ENCODE data around the gene NELL1. TPM values are rescaled to one million over a fixed set of nuclear protein-coding genes. Genes with fewer than 3 reads are reported as not detected.

The NELL1 gene
- total and polyA plus RNA-seq, 12 donors: 0.11 to 0.39 (median 0.24) TPM; not detected in 9

DNA sequence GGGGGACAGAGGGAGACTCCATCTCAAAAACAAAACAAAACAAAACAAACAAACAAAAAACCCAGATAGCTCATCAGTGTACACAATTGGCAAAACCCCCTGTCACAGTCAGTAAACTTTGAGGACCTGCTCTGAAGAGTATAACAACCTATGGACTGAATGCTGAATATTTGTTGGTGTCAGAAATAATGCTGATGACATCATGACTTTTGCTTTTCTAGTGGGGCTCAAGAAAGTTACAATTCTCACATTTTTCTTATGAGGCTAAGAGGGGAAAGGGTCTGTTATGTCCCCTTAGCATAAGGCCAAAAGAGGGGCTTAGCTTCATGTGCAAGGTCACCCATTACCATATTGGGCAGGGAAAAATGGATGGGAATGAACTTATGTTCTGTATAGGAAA, 207.4 kb downstream of the NELL1 start:
- Histone ChIP-seq H3K4me1 (replicated peaks in 1 of 2) (no peaks in the 10 kb centered on the region), H3K27ac (no peak overlapping the region), H3K4me3 (no peak overlapping the region), H3K27me3 (no peaks in the 10 kb centered on the region), H3K9me3 (replicated peaks in 1 of 3) (no peaks in the 10 kb centered on the region), H3K36me3 (replicated peaks in 1 of 2) (no peaks in the 10 kb centered on the region)
- no peak for TF ChIP-seq POLR2A (IDR thresholded peaks at IDR 0.05)
- TF ChIP-seq CTCF (IDR thresholded peaks at IDR 0.05): no peak
- intact Hi-C loops (cut with DNase I): no loop called here
- DNase-seq: no peak

DNA sequence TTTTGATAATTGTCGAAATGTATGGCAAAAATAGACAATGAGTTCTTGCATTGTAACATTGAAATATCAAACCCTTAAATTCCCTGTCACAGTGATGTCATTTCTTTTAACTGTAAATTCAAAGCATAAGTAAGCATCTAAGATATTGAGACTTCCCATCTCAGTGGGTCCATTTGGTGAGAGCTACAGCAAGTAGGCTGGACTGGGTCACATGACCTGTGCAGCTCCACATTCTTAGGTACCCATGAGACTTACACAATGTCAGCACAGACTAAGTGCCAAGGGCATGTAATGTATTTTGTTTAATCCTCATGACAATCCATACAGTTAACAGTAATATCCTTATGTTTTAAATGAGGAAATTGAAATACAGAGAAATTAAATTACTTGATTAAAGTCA, 210.7 kb downstream of the NELL1 start:
- Histone ChIP-seq H3K36me3 (replicated peaks in 1 of 2) (no peaks in the 10 kb centered on the region), H3K4me1 (replicated peaks in 1 of 2) (no peaks in the 10 kb centered on the region), H3K4me3 (no peak overlapping the region), H3K27ac (no peak overlapping the region), H3K9me3 (replicated peaks in 1 of 3) (no peaks in the 10 kb centered on the region), H3K27me3 (no peaks in the 10 kb centered on the region)
- no peak for TF ChIP-seq CTCF (IDR thresholded peaks at IDR 0.05)
- no peak for TF ChIP-seq POLR2A (IDR thresholded peaks at IDR 0.05)
- DNase-seq: no peak
- intact Hi-C loops (cut with DNase I): no loop called here
- 46 to 84% (median 78%) methylated on average over 1 of the region's 1 CpG for WGBS, 4 donors

- H3K36me3 ChIP-seq (replicated peaks in 1 of 2): no peaks in the 10 kb centered on the region
- H3K9me3 ChIP-seq (replicated peaks in 1 of 3): no peaks in the 10 kb centered on the region
- 28 to 48% (median 41%) methylated on average over 5 of the region's 5 CpGs for WGBS, 4 donors
- H3K27ac ChIP-seq: no peak overlapping the region
- H3K27me3 ChIP-seq: no peaks in the 10 kb centered on the region
- no peak overlapping the region for H3K4me3 ChIP-seq
- DNase-seq: no peak
- H3K4me1 ChIP-seq (replicated peaks in 1 of 2): no peaks in the 10 kb centered on the region
- no peak for TF ChIP-seq POLR2A (IDR thresholded peaks at IDR 0.05)
- no peak for TF ChIP-seq CTCF (IDR thresholded peaks at IDR 0.05)
- intact Hi-C loops (cut with DNase I): no loop called here
Observed at GRCh38 chr11:20881328-20882079, 212.1 kb downstream of the NELL1 start.

DNA sequence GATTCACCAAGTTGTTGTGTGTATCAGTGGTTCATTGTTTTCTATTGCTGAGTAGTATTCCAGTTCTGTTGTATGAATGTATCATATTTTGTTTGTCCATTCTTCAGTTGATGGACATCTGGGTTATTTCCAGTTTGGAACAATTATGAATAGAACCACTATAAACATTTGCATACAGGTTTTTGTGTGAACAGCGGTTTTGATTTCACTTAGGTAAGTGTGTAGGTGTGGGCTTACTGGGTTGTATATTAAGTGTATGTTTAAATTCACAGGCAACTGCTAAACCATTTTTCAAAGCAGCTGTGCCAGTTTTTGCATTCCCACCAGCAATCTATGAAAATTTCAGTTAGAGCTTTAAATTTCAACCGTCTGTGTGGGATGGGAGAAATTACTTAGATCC, 217.8 kb downstream of the NELL1 start:
- TF ChIP-seq CTCF (IDR thresholded peaks at IDR 0.05) (no peak), POLR2A (IDR thresholded peaks at IDR 0.05) (no peak)
- no peaks in the 10 kb centered on the region for H3K4me1 ChIP-seq (replicated peaks in 1 of 2)
- intact Hi-C loops (cut with DNase I): no loop called here
- H3K36me3 ChIP-seq (replicated peaks in 1 of 2): no peaks in the 10 kb centered on the region
- no peaks in the 10 kb centered on the region for H3K27me3 ChIP-seq
- H3K9me3 ChIP-seq (replicated peaks in 1 of 3): no peaks in the 10 kb centered on the region
- no peak overlapping the region for H3K27ac ChIP-seq
- no peak for DNase-seq
- no peak overlapping the region for H3K4me3 ChIP-seq
- 57 to 77% (median 71%) methylated on average over 2 of the region's 2 CpGs for WGBS, 4 donors

All from adrenal gland (tissue), 12 donors.